Duodenal mucosa (tissue), 2 donors: ENCODE data around the gene RSPH10B2.
"Not testable (repeated sequence)": the region's sequence is repeated elsewhere in the genome, so short reads cannot be mapped to it uniquely, and the experiment has no call there.

Source experiments
- H3K27ac ChIP-seq: one replicate; pipeline ENCODE4 v1.7.0; 2013; ENCODE audit warnings: low read depth, low read length
- H3K27me3 ChIP-seq, 2 donors: one replicate each; pipeline ENCODE4 v1.7.0; 2013; ENCODE audit warnings: low read length in 2 of 2, control low read depth in 1 of 2; ENCODE audit not compliant: insufficient read depth in 2 of 2, control insufficient read depth in 1 of 2
- H3K36me3 ChIP-seq, 2 donors: one replicate each; pipeline ENCODE4 v1.7.0; 2013; ENCODE audit warnings: low read length in 2 of 2, control low read depth in 1 of 2; ENCODE audit not compliant: insufficient read depth in 2 of 2, control insufficient read depth in 1 of 2
- H3K4me1 ChIP-seq, 2 donors: one replicate each; pipeline ENCODE4 v1.7.0; 2013; ENCODE audit warnings: low read length in 2 of 2, control low read depth in 1 of 2; ENCODE audit not compliant: insufficient read depth in 2 of 2, control insufficient read depth in 1 of 2
- H3K4me3 ChIP-seq, 2 donors: one replicate each; pipeline ENCODE4 v1.7.0; 2013; ENCODE audit warnings: low read length in 2 of 2, low read depth in 1 of 2
- H3K9ac ChIP-seq, 2 donors: one replicate each; pipeline ENCODE4 v1.7.0; 2013; ENCODE audit warnings: low read length in 2 of 2, low read depth in 1 of 2
- H3K9me3 ChIP-seq, 2 donors: one replicate each; pipeline ENCODE4 v1.7.0; 2013; ENCODE audit warnings: low read length in 2 of 2, control low read depth in 1 of 2; ENCODE audit not compliant: control insufficient read depth in 1 of 2

RSPH10B2 gene

GRCh38 chr7:6815470-6815869 lies 61.6 kb downstream of the RSPH10B2 start:
- H3K4me1 ChIP-seq, H3K36me3 ChIP-seq, H3K9ac ChIP-seq, H3K27me3 ChIP-seq, H3K4me3 ChIP-seq, H3K9me3 ChIP-seq, H3K27ac ChIP-seq: not testable (repeated sequence)

DNA sequence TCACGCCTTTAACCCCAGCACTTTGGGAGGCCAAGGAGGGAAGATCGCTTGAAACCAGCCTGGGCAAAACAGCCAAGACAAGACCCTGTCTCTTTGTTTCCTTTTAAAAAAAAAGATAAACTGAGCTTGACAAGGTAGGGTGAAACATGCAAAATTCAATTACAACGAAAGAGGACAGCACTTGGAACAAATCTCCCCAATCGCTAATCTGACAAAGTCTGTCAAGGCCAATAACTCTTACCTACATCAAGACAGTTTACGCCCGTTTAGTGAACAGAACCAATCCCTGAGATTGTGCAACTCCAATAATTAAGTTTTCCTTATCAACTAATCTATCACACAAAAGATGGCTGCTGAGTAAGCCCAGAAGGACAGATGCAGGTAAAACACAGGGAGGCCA lies 67.7 kb downstream of the RSPH10B2 start:
- H3K27ac ChIP-seq, H3K4me1 ChIP-seq, H3K36me3 ChIP-seq, H3K4me3 ChIP-seq, H3K9ac ChIP-seq, H3K27me3 ChIP-seq, H3K9me3 ChIP-seq: not testable (repeated sequence)

DNA sequence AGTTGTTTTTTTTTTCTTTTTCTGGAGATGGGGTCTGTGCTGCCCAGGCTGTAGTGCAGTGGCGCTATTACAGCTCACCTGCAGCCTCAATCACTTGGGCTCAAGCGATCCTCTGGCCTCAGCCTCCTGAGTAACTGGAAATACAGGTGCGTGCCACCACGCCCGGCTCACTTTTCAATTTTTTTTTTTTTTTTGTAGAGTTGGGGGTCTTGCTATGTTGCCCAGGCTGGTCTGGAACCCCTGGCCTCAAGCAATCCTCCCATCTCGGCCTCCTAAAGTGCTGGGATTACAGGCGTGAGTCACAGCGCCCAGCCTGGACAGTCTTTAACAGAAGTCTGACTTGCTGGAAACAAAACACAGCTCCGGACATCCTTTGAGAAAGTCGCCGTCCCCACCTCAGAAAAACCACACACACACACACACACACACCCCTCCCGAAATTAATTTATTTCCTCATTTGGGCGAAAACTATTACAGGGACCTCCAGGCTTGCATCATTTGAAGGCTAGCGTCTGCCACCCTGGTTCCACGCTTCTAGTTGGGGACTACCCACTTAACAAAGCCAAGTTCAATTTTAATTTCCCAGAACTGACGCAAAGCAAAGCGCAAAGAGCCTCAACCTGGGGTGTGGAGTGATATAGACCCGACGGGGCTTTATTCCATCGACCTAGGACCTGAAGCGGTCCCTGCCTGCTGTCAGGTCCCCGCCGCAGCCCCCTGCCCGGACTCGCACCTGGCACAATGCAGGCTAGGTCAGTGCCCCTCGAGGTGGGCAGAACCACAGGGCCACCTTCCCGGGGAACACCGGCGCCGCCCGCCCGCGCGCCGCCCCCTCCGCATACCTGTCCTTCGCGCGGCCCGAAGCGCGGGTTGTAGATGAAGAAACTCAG lies 71.6 kb downstream of the RSPH10B2 start:
- not testable (repeated sequence) for H3K27ac ChIP-seq, H3K36me3 ChIP-seq, H3K4me3 ChIP-seq, H3K9ac ChIP-seq, H3K9me3 ChIP-seq, H3K27me3 ChIP-seq, H3K4me1 ChIP-seq

- H3K9ac ChIP-seq, H3K9me3 ChIP-seq, H3K4me1 ChIP-seq, H3K36me3 ChIP-seq, H3K27me3 ChIP-seq: not testable (repeated sequence)
- Histone ChIP-seq H3K4me3 (peak within 1 kb of the TSS; percentile 15 to 61), H3K27ac (peak within 1 kb of the TSS; percentile 42)
These were observed 72.2 kb downstream of the RSPH10B2 start, which contains the start of gene CCZ1B for GRCh38 chr7:6826151-6826550. Gene CCZ1B (minus strand): TSS chr7:6826275. CDS start chr7:6826197, 78 bp downstream.

- not testable (repeated sequence) for H3K27me3 ChIP-seq, H3K9ac ChIP-seq, H3K4me3 ChIP-seq, H3K36me3 ChIP-seq, H3K27ac ChIP-seq, H3K4me1 ChIP-seq, H3K9me3 ChIP-seq
These were observed 73.3 kb downstream of the RSPH10B2 start for GRCh38 chr7:6827180-6827579.

DNA sequence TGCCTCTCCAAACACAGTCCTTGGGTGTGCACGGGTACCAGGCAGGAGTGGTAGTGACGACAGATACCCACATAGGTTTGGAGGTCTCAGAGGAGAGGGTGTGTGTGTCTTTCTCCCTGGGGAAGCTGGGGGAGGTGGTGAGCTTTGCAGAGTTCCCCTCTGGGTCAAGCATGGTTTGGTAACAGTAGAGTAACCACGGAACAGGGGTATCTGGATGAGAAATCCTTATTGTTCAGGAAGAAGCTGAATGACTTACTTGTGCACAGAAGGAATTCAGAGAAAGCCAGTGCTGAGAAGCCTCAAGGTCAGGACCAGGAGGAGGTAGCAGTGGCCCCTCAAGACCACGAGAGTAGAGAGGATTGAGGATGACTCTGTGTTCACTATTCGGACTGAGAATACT lies 75.7 kb downstream of the RSPH10B2 start:
- H3K36me3 ChIP-seq, H3K27ac ChIP-seq, H3K9me3 ChIP-seq, H3K27me3 ChIP-seq, H3K4me1 ChIP-seq, H3K4me3 ChIP-seq, H3K9ac ChIP-seq: not testable (repeated sequence)

GRCh38 chr7:6830026-6830425 lies 76.1 kb downstream of the RSPH10B2 start:
- H3K4me3 ChIP-seq, H3K27me3 ChIP-seq, H3K36me3 ChIP-seq: not testable (repeated sequence)

DNA sequence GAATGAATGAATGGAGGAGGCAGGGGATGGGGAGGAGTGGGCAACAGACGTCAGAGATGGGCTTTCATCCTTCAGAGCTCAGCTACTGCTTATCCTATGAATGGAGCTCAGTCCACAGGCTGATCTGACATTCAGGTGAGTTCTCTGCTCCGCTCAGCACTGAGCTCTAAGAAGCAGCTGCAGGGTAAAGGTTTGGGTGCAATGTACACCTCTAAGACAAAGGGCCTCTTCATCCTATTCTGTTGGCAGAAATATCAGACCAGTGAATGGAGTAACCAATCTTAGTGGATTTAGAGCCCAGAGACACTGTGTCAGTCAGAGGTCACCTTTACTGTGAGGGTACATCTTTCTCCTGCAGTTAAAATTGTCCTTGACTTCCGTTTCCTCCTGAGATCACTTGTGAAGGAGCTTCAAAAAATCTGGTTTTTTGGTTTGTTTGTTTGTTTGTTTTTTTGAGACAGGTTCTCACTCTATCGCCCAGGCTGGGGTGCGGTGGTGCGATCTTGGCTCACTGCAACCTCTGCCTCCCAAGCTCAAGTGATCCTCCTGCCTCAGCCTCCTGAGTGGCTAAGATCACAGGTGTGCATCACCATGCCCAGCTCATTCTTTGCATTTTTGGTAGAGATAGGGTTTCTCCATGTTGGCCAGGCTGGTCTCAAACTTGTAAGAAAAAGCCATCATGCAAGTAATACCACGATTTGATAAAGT lies 77.3 kb downstream of the RSPH10B2 start:
- H3K9me3 ChIP-seq = no peaks in the 10 kb centered on the region
- H3K27ac ChIP-seq = no peak overlapping the region

More at GRCh38 chr7:6830026-6830425, 76.1 kb downstream of the RSPH10B2 start:
- H3K9me3 ChIP-seq, H3K4me1 ChIP-seq, H3K27ac ChIP-seq, H3K9ac ChIP-seq: not testable (repeated sequence)

DNA sequence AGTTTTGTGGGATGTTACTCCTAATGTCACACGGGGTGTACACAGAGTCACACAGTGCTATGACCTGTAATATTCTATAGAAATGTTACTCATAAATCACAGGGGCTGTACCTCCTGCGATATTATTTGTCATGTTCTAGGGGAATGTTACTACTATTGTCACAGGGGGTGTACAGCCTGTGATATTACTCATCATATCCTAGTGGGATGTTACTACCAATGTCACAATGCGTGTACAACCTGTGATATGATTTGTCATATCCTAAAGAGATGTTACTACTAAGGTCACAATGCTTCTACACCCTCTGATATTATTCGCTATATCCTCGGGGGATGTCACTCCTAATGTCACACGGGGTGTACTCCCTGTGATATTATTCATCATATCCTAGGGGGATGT lies 79.7 kb downstream of the RSPH10B2 start:
- no peaks in the 10 kb centered on the region for H3K4me1 ChIP-seq
- no peak overlapping the region for H3K4me3 ChIP-seq
- H3K27me3 ChIP-seq = no peaks in the 10 kb centered on the region
- H3K36me3 ChIP-seq = no peaks in the 10 kb centered on the region
- no peak overlapping the region for H3K27ac ChIP-seq
- no peaks in the 10 kb centered on the region for H3K9me3 ChIP-seq
- H3K9ac ChIP-seq = no peak overlapping the region

More for the DNA sequence above, 77.3 kb downstream of the RSPH10B2 start:
- H3K9ac ChIP-seq = no peak overlapping the region
- no peak overlapping the region for H3K4me3 ChIP-seq
- no peaks in the 10 kb centered on the region for H3K27me3 ChIP-seq
- no peaks in the 10 kb centered on the region for H3K36me3 ChIP-seq
- H3K4me1 ChIP-seq = no peaks in the 10 kb centered on the region

DNA sequence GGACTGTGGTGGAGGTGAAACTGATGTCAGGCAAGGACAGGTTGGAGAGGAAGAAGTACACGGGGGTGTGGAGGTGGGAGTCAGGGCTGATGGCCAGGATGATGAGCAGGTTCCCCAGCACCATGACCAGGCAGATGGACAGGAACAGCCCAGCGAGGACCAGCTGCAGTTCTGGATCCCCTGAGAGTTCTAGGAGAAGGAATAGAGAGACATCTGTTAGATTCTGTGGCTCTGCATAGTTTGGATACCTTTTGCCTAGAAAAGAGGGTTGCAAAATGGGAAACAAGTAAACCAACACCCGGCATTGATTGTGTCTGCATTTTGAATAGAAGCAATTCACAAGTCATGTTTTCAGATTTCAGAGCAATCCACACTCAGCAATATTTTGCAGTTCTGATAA lies 81.6 kb downstream of the RSPH10B2 start:
- H3K27me3 ChIP-seq, H3K36me3 ChIP-seq, H3K27ac ChIP-seq, H3K4me3 ChIP-seq, H3K9ac ChIP-seq, H3K4me1 ChIP-seq, H3K9me3 ChIP-seq: not testable (repeated sequence)
